ENCODE measurements around the gene CNKSR1.

Gene CNKSR1

GRCh38 chr1:26161415-26162219 lies 15.7 kb upstream of the CNKSR1 start:
- FAIRE-seq: no peak

DNA sequence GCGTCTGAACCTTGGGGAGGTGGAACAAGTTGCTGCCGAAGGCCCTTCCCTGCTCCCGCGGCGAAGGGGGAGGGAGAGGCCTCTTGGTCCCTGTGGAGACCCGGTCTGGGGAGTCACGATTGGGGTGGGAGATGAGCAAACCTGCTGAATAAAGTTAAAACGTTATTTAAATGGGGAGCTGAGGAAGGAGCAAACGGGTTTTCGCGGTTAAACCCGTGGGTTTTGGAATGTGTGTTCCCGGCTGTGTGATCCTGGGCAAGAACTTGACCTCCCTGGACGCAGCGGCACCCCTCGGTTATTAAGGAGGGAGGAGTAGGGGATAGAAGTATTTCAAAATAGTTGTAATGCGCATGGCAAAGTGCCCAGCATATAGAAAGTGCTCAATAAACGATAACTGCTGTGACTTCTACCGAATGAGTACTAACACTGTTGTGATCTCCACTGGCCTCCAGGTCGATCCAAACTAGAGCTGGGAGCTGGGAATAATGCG lies 15.0 kb upstream of the CNKSR1 start:
- FAIRE-seq: no peak

GRCh38 chr1:26163684-26164035 lies 13.6 kb upstream of the CNKSR1 start:
- no peak for FAIRE-seq

- no peak for FAIRE-seq
Observed at GRCh38 chr1:26164036-26164860, 13.0 kb upstream of the CNKSR1 start.

DNA sequence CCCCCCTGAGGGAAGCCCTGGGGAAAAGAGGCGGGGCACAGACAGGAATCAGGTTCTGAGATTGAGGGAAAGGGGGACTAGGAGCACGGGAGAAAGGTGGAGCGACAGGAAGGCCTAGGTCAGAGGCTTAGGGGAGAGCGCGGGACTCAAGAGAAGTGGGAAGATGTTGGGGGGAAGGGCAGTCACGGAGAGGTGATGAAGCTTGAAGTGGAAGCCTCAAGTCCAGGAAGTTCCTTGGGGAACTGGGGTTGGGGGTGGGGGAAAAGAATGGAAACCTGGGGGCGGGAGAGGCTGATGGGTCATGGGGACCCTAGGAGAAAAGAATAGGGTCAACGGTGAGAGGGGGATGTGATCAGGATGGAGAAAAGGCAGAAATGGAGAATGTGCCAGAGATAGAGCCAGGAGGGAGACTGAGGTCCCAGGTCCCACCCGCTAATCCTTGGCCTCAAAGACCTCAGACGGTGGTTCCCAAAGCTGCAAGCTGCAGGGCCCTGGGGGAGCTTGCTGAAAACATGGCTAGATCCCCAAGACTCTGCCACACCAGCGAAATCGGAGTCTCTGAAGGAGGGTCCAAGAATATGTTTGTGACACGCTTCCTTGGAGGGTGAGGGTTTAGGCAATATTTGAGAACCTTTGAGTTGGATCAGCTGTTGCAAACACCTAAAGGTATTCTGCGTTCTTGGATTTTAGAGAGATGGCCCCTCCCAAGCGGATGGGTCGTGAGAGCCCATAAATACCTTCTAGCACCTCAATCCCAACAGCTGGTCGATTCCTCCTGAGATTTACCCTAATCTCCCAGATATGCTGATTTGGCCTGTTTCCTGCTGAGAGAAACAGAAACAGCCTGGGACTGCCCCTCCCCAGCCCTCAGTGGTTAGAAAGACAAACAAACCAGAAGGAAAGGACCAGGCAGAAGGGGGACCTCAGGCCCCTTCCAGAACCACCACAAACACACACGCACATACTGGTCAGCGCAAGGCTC lies 12.1 kb upstream of the CNKSR1 start:
- no peak for FAIRE-seq

- no peak for FAIRE-seq
Observed at GRCh38 chr1:26166719-26167281, 10.5 kb upstream of the CNKSR1 start.

GRCh38 chr1:26168410-26169197 lies 8.7 kb upstream of the CNKSR1 start, which contains the start of gene C1orf232:
Gene C1orf232 (minus strand): TSS chr1:26168963. CDS start chr1:26168499, 464 bp downstream.
- no peak for FAIRE-seq

GRCh38 chr1:26169198-26169554 lies 8.1 kb upstream of the CNKSR1 start:
- no peak for FAIRE-seq

DNA sequence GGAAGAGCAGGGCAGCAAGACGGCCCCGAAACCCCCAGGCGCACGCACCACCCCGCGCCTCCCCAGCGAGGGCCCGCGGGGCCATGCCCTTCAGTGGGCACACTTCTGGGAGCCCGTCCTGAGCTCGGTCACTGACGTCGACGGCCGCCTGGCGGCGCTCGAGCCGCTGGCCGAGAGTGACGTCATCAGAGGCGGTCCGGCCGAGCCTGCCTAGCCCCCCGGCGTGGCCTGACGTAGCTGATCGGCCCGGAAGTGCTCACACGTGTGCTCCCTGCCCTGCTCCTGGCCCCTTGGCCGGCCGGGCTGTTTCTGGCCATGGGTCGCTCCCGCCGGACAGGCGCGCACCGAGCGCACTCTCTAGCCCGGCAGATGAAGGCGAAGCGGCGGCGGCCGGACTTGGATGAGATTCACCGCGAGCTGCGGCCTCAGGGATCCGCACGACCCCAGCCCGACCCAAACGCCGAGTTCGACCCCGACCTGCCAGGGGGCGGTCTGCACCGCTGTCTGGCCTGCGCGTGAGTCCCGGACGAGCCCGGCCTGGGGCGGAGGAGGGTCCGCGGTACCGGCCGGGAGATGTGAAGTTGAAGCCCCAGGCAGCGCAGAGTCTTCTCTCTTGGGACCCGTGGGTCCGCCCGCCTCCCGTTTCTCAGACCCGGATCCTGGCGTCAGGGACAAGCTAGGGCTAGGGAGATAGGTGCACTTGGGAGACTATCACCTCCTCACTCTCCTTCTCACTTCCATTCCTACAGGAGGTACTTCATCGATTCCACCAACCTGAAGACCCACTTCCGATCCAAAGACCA lies 7.4 kb upstream of the CNKSR1 start, which contains the start of gene ZNF593:
ZNF593 (plus strand) TSS at position 240 of the 803 bp plus-strand sequence; CDS start at position 316, 76 bp downstream.
- FAIRE-seq: peak; percentile 21

- FAIRE-seq: no peak
Observed at GRCh38 chr1:26170472-26170821, 6.8 kb upstream of the CNKSR1 start.

DNA sequence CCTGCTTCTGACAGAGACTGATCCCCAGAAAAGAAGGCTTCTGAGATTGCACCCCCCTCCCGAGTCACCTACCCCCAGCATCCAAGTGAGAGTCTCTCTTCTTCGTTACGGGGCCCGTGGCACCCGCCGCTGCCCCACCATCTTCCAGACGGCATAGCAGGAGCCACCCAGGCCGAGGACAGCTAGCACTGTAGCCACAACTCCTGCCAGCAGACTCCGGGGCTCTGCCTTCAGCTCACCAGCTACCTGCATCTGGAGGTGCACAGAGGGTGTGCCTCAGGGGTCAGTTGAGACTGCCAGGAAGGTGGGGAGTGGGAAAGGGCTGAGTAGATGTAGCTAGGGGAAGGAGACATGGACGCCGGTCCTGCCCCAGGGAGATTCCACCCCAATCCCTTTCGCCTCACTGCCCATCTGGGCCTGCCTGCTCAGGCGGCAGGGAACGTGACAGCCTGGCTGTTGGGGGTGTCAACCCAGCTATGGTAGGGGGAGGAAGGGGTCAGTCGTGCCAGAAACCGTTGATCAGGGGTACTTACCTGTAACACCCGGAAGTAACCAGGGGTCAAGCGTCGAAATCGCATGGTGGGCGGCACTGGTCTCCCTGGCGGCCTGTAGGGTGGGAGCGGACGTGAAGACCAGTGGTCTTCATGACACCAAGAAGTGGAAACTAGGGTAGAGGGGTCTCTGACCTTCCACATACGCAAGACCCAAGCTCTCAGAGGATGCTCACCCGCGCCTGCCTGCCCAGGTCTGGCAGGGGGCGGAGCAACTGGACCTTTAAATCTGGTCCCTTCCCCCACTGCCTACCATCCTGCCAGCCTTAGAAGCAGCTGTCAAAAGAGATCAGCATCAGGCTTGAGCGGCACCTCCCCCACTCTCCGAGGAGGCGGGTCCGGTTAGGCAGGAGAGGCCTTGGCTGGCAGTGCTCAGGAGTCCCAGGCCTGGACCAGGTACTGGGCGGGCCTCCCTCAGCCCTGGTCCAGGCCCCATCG lies 5.9 kb upstream of the CNKSR1 start, which contains the start of gene ZNF593OS:
ZNF593OS (minus strand) TSS at position 749 of the 989 bp plus-strand sequence; CDS start at position 578, 171 bp downstream.
- no peak for FAIRE-seq

DNA sequence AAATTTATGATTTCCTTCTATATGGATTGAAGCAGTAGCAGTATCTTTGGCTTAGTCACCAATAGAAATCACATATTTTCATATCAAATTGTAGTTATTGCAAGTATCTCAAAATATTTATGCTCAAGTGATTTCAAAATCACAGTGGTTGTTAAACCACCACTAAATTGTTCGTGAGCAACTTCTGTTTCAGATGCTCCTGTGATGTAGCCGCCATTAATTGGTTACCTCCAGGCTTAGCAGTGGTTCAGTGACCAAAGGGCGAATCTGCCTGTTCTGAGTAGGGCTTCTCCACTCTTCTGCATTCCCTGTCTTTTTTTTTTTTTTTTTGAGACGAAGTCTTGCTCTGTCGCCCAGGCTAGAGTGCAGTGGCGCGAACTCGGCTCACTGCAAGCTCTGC lies 1.9 kb upstream of the CNKSR1 start:
- FAIRE-seq: no peak

GRCh38 chr1:26180010-26180506 lies 2.8 kb downstream of the CNKSR1 start:
- FAIRE-seq: no peak

GRCh38 chr1:26181586-26182382 lies 4.5 kb downstream of the CNKSR1 start:
- FAIRE-seq: no peak

DNA sequence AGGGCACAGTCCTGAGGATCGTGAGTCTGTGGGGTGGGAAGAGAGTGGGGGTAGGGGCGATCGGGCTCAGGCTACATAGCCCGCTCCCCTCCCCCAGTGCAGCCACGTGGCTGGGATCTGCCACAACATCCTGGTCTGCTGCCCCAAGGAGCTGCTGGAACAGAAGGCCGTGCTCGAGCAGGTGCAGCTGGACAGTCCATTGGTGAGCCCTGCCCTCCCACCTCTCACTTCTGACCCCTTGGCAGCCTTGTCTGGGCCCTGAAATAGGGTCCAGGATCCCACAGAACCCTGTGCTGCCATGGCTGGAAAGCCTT lies 5.0 kb downstream of the CNKSR1 start:
- FAIRE-seq: no peak

DNA sequence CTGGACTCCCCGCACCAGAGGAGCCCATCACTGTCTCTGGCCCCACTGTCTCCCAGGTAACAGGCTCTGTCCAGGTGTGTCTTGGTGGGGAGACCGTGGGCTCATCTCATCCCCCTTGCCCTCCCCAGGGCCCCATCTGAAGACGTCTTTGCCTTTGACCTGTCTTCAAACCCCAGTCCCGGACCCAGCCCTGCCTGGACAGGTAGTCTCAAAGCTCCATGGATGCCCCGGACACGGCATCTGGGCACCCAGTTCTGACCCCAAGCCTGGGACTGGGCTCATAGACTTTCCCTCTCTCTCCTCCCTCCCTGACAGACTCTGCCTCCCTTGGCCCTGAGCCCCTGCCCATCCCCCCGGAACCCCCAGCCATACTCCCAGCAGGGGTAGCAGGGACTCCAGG lies 6.8 kb downstream of the CNKSR1 start:
- no peak for FAIRE-seq

GRCh38 chr1:26184883-26185282 lies 7.6 kb downstream of the CNKSR1 start:
- no peak for FAIRE-seq

GRCh38 chr1:26187882-26188281 lies 10.6 kb downstream of the CNKSR1 start:
- FAIRE-seq: no peak

All from endometrium (tissue), 2 donors.